GM12891 (cell line): ENCODE measurements around the gene STK25.
"Not testable (repeated sequence)": the region's sequence is repeated elsewhere in the genome, so short reads cannot be mapped to it uniquely, and the experiment has no call there.

Experiments
- DNase-seq: peaks from one replicate; pipeline ENCODE4 v3.0.0; 2011; ENCODE audit warnings: low spot score; ENCODE audit not compliant: insufficient read length
- FAIRE-seq: peaks from 2 replicates; lab custom pipeline; 2011; peaks lifted over from hg19 to GRCh38; lab: Jason Lieb, UNC
- PAX5 ChIP-seq: IDR thresholded peaks from 2 replicates; pipeline ENCODE4 v1.6.1; 2011; ENCODE audit warnings: low read length, moderate library complexity, mild to moderate bottlenecking; ENCODE audit not compliant: insufficient read depth, severe bottlenecking
- POLR2A ChIP-seq: IDR thresholded peaks from 2 replicates; pipeline ENCODE4 v1.6.1; 2011; ENCODE audit warnings: low read depth, low read length, control low read depth
- POLR2AphosphoS5 ChIP-seq: IDR thresholded peaks from 2 replicates; pipeline ENCODE4 v1.6.1; 2011; ENCODE audit warnings: low read depth, low read length, control low read depth
- POU2F2 ChIP-seq: IDR thresholded peaks from 2 replicates; pipeline ENCODE4 v1.6.1; 2011; ENCODE audit warnings: low read depth, mild to moderate bottlenecking, control low read depth, low read length, moderate library complexity
- SPI1 ChIP-seq: IDR thresholded peaks from 2 replicates; pipeline ENCODE4 v1.6.1; 2011; ENCODE audit warnings: low read depth, low read length, control low read depth
- TAF1 ChIP-seq: IDR thresholded peaks from 2 replicates; pipeline ENCODE4 v1.6.1; 2011; ENCODE audit warnings: low read depth, low read length, control low read depth

STK25 gene

GRCh38 chr2:241454837-241455485, 53.4 kb downstream of the STK25 start:
- DNase-seq (no peak), FAIRE-seq (no peak)
- TF ChIP-seq PAX5 (no peak), POLR2AphosphoS5 (no peak), POU2F2 (no peak), SPI1 (no peak), TAF1 (no peak), POLR2A (no peak)

GRCh38 chr2:241453919-241454318, 54.5 kb downstream of the STK25 start:
- DNase-seq, FAIRE-seq: not testable (repeated sequence)

GRCh38 chr2:241451840-241452506, 56.4 kb downstream of the STK25 start:
- no peak for DNase-seq
- no peak for FAIRE-seq
- TF ChIP-seq PAX5, result no peak
- TF ChIP-seq POLR2A, result no peak
- no peak for TF ChIP-seq POU2F2
- no peak for TF ChIP-seq SPI1
- no peak for TF ChIP-seq POLR2AphosphoS5
- TF ChIP-seq TAF1, result no peak

- not testable (repeated sequence) for FAIRE-seq, DNase-seq
These were observed 58.3 kb downstream of the STK25 start for GRCh38 chr2:241450092-241450491.

GRCh38 chr2:241445426-241445825, 63.0 kb downstream of the STK25 start:
- DNase-seq, result no peak
- FAIRE-seq, result peak; percentile 20

GRCh38 chr2:241443486-241444223, 64.7 kb downstream of the STK25 start:
- peak; percentile 96 for FAIRE-seq
- TF ChIP-seq POLR2A (no peak), TAF1 (no peak), POU2F2 (no peak), POLR2AphosphoS5 (0 out of 2 replicates have a peak, but pooled peaks have one; percentile 34), PAX5 (no peak), SPI1 (0 out of 2 replicates have a peak, but pooled peaks have one; percentile 8)
- DNase-seq, result no peak

More at GRCh38 chr2:241445426-241445825, 63.0 kb downstream of the STK25 start:
- no peak for TF ChIP-seq POLR2AphosphoS5
- TF ChIP-seq POU2F2, result no peak
- no peak for TF ChIP-seq POLR2A
- no peak for TF ChIP-seq TAF1
- no peak for TF ChIP-seq PAX5
- TF ChIP-seq SPI1, result no peak
